H1 (cell line): ENCODE results near the gene KCNJ18. TPM values are rescaled to one million over a fixed set of nuclear protein-coding genes. Genes with fewer than 3 reads are reported as not detected.
"Not testable (repeated sequence)": the region's sequence is repeated elsewhere in the genome, so short reads cannot be mapped to it uniquely, and the experiment has no call there.

Experiments used
- CTCF ChIA-PET: fragments of 300-600 bp; sonication (Branson Sonifier 250); formaldehyde crosslinking; loops from one replicate; lab custom pipeline; 2021; ENCODE audit not compliant: partially characterized antibody; lab: Charles Lee
- POLR2A ChIA-PET: fragments of 300-600 bp; sonication (Branson Sonifier 250); formaldehyde crosslinking; loops from one replicate; lab custom pipeline; 2021; ENCODE audit warnings: inconsistent platforms; ENCODE audit not compliant: partially characterized antibody; lab: Charles Lee
- DNase-seq, 2 experiments: peaks; one replicate each; pipeline versions ENCODE4 v3.0.0 to v3.0.0-alpha.2; 2010 to 2022; ENCODE audit warnings: low spot score in 2 of 2, low read depth in 1 of 2, mixed read lengths in 1 of 2
- FAIRE-seq: peaks from 2 replicates; lab custom pipeline; 2011; peaks lifted over from hg19 to GRCh38; lab: Jason Lieb, UNC
- H2AFZ ChIP-seq: 2 replicates; pipeline ENCODE4 v1.8.1; 2012; ENCODE audit warnings: low read length, inconsistent platforms
- H2AK5ac ChIP-seq: 2 replicates; pipeline ENCODE4 v1.6.1; 2013; ENCODE audit warnings: low read depth, low read length
- H2BK120ac ChIP-seq: replicated peaks from 2 replicates; pipeline ENCODE3; 2013; ENCODE audit warnings: low read depth, low read length, inconsistent platforms
- H2BK12ac ChIP-seq: 2 replicates; pipeline ENCODE4 v1.6.1; 2013; ENCODE audit warnings: low read depth, low read length
- H2BK15ac ChIP-seq: 2 replicates; pipeline ENCODE4 v1.6.1; 2013; ENCODE audit warnings: low read length
- H2BK20ac ChIP-seq: 2 replicates; pipeline ENCODE4 v1.6.1; 2013; ENCODE audit warnings: low read length
- H2BK5ac ChIP-seq: 2 replicates; pipeline ENCODE4 v1.6.1; 2013; ENCODE audit warnings: low read depth, low read length
- H3K14ac ChIP-seq: 2 replicates; pipeline ENCODE4 v1.6.1; 2013; ENCODE audit warnings: inconsistent platforms; ENCODE audit not compliant: insufficient read length
- H3K18ac ChIP-seq: 2 replicates; pipeline ENCODE4 v1.6.1; 2013; ENCODE audit warnings: low read length; ENCODE audit errors: extremely low read depth
- H3K23ac ChIP-seq: 2 replicates; pipeline ENCODE4 v1.6.1; 2013; ENCODE audit warnings: inconsistent platforms; ENCODE audit not compliant: insufficient read length
- H3K23me2 ChIP-seq: 2 replicates; pipeline ENCODE4 v1.6.1; 2013; ENCODE audit warnings: low read depth, low read length
- H3K27ac ChIP-seq: 2 replicates; pipeline ENCODE4 v1.6.1; 2011; ENCODE audit warnings: low read depth, low read length, inconsistent platforms
- H3K27me3 ChIP-seq, 4 experiments: replicated peaks in 1 of 4; 1 replicate in 1 of 4; 2 replicates in 3 of 4; pipeline versions ENCODE4 v1.6.1 to v1.8.1; 2011 to 2013; ENCODE audit warnings: low read length in 3 of 4, mild to moderate bottlenecking in 3 of 4, inconsistent platforms in 2 of 4, mixed read lengths in 2 of 4, moderate library complexity in 1 of 4; ENCODE audit not compliant: control insufficient read depth in 3 of 4, insufficient read depth in 3 of 4; ENCODE audit errors: extremely low read depth in 1 of 4
- H3K36me3 ChIP-seq, 4 experiments: 2 replicates each; pipeline versions ENCODE4 v1.6.1 to v1.8.1; 2011 to 2013; ENCODE audit warnings: mild to moderate bottlenecking in 4 of 4, low read length in 3 of 4, moderate library complexity in 2 of 4, control low read depth in 1 of 4, inconsistent platforms in 1 of 4; ENCODE audit not compliant: insufficient read depth in 4 of 4, control insufficient read depth in 2 of 4
- H3K4ac ChIP-seq: replicated peaks from 2 replicates; pipeline ENCODE3; 2013; ENCODE audit warnings: low read length, low read depth, mixed read lengths, inconsistent platforms; ENCODE audit not compliant: insufficient read length
- H3K4me1 ChIP-seq, 4 experiments: replicated peaks in 1 of 4; 1 replicate in 1 of 4; 2 replicates in 3 of 4; pipeline versions ENCODE4 v1.6.1 to v1.8.1; 2011 to 2013; ENCODE audit warnings: low read length in 3 of 4, inconsistent platforms in 2 of 4, mixed read lengths in 1 of 4; ENCODE audit not compliant: insufficient read depth in 4 of 4, control insufficient read depth in 3 of 4
- H3K4me2 ChIP-seq, 2 experiments: 2 replicates each; pipeline versions ENCODE4 v1.6.1 to v1.8.1; 2011 to 2013; ENCODE audit warnings: low read depth in 2 of 2, low read length in 2 of 2, control low read depth in 1 of 2, inconsistent platforms in 1 of 2, mild to moderate bottlenecking in 1 of 2; ENCODE audit not compliant: insufficient read depth in 1 of 2
- H3K4me3 ChIP-seq, 4 experiments: fragments of 200-600, 300-600 bp in 1 of 4; sonication (generic), shearing (Covaris generic), sonication (Bioruptor Twin) in 1 of 4; 2 replicates each; pipeline versions ENCODE4 v1.5.1 to v1.8.1; 2011 to 2016; ENCODE audit warnings: low read length in 4 of 4, low read depth in 3 of 4, control low read depth in 2 of 4, inconsistent platforms in 2 of 4, mild to moderate bottlenecking in 2 of 4, mixed read lengths in 1 of 4, moderate library complexity in 1 of 4; ENCODE audit not compliant: insufficient read depth in 2 of 4; ENCODE audit errors: extremely low read depth in 1 of 4
- H3K56ac ChIP-seq: replicated peaks from 2 replicates; pipeline ENCODE3; 2013; ENCODE audit warnings: low read depth, mild to moderate bottlenecking, mixed read lengths, low read length, inconsistent platforms; ENCODE audit not compliant: insufficient read length
- H3K79me1 ChIP-seq: 2 replicates; pipeline ENCODE4 v1.6.1; 2013; ENCODE audit warnings: low read depth, low read length, control low read depth
- H3K79me2 ChIP-seq, 2 experiments: 2 replicates each; pipeline versions ENCODE4 v1.6.1 to v1.8.1; 2012 to 2013; ENCODE audit warnings: low read length in 2 of 2, mild to moderate bottlenecking in 2 of 2, inconsistent platforms in 1 of 2; ENCODE audit not compliant: insufficient read depth in 2 of 2, control insufficient read depth in 1 of 2
- H3K9ac ChIP-seq, 4 experiments: replicated peaks in 1 of 4; 1 replicate in 1 of 4; 2 replicates in 3 of 4; pipeline versions ENCODE4 v1.6.1 to v1.8.1; 2011 to 2013; ENCODE audit warnings: low read depth in 3 of 4, low read length in 3 of 4, control low read depth in 2 of 4, mild to moderate bottlenecking in 2 of 4, moderate library complexity in 2 of 4, inconsistent platforms in 1 of 4; ENCODE audit errors: extremely low read depth in 1 of 4
- H3K9me3 ChIP-seq, 2 experiments: 2 replicates each; pipeline versions ENCODE4 v1.6.1 to v1.8.1; 2012 to 2013; ENCODE audit warnings: mild to moderate bottlenecking in 2 of 2, moderate library complexity in 2 of 2, control low read depth in 1 of 2, inconsistent platforms in 1 of 2, low read depth in 1 of 2, low read length in 1 of 2, mixed read lengths in 1 of 2; ENCODE audit not compliant: insufficient read depth in 2 of 2
- H4K20me1 ChIP-seq, 2 experiments: replicated peaks in 1 of 2; 2 replicates each; pipeline versions ENCODE3 to v1.8.1; 2011 to 2013; ENCODE audit warnings: inconsistent platforms in 2 of 2, low read length in 2 of 2, mild to moderate bottlenecking in 1 of 2; ENCODE audit not compliant: insufficient read depth in 2 of 2, control insufficient read depth in 1 of 2
- H4K5ac ChIP-seq: 2 replicates; pipeline ENCODE4 v1.6.1; 2013; ENCODE audit warnings: low read length, low read depth, mixed read lengths, inconsistent platforms; ENCODE audit not compliant: insufficient read length
- H4K8ac ChIP-seq: 2 replicates; pipeline ENCODE4 v1.8.0; 2013; ENCODE audit warnings: mild to moderate bottlenecking, moderate library complexity, low read length, inconsistent platforms; ENCODE audit not compliant: insufficient read depth; ENCODE audit errors: extremely low read depth
- H4K91ac ChIP-seq: replicated peaks from 2 replicates; pipeline ENCODE3; 2013; ENCODE audit warnings: low read length, mixed read lengths, inconsistent platforms; ENCODE audit not compliant: insufficient read length
- WGBS, 2 experiments: shearing (Covaris generic) in 1 of 2; methylation state at CpG; one replicate each; pipeline versions ENCODE4 v1.1.6 to v1.1.7; 2013 to 2015; ENCODE audit warnings: low lambda C conversion rate in 2 of 2, mixed read lengths in 2 of 2, inconsistent platforms in 1 of 2, low coverage in 1 of 2, missing lambda C conversion rate in 1 of 2; ENCODE audit not compliant: insufficient replicate concordance in 2 of 2, insufficient coverage in 1 of 2, insufficient read length in 1 of 2; ENCODE audit errors: extremely low coverage in 1 of 2, missing lambda C conversion rate in 1 of 2; 5-methylcytosine and 5-hydroxymethylcytosine counted together
- polyA plus RNA-seq, 7 experiments: library from polyadenylated mRNA; depleted of rRNA in 3 of 7; stranded (reverse) in 5 of 7; unstranded in 2 of 7; fragments of >200 nt in 5 of 7; fragments of 200-250 nt in 2 of 7; gene quantifications; 1 replicate in 5 of 7; 2 replicates in 1 of 7; 4 replicates in 1 of 7; pipeline versions ENCODE4 v1.2.1 to v1.2.3, GENCODE V29; 2011 to 2013; ENCODE audit warnings: missing spikeins in 2 of 7, mixed read lengths in 2 of 7
- total RNA-seq: library from RNA; stranded (reverse); fragmentation: NEBNext Ultra II Directional; extraction: Animal tissue kit (Norgen Biotek cat#: 25700); gene quantifications from 2 replicates; pipeline ENCODE4 v1.2.1, GENCODE V29; 2021

Gene KCNJ18
- total and polyA plus RNA-seq, 2 of the 8 experiments (the other 6 are each of a cell fraction or from before 2014, with no cell fraction given): not detected

GRCh38 chr17:21719511-21720226 lies 27.3 kb downstream of the KCNJ18 start:
- H3K79me2 ChIP-seq, H3K36me3 ChIP-seq, H4K20me1 ChIP-seq, H2BK15ac ChIP-seq, H2BK12ac ChIP-seq, H2BK5ac ChIP-seq, H3K27ac ChIP-seq, H3K79me1 ChIP-seq, H3K23me2 ChIP-seq, H3K4ac ChIP-seq, H3K27me3 ChIP-seq, DNase-seq, H3K23ac ChIP-seq, CTCF ChIA-PET, H2AFZ ChIP-seq, H3K56ac ChIP-seq, H3K4me1 ChIP-seq, H2AK5ac ChIP-seq, H4K5ac ChIP-seq, H4K8ac ChIP-seq, POLR2A ChIA-PET, H3K4me3 ChIP-seq, FAIRE-seq, H4K91ac ChIP-seq, H3K9ac ChIP-seq, H3K4me2 ChIP-seq, H2BK20ac ChIP-seq, H2BK120ac ChIP-seq, H3K14ac ChIP-seq, H3K18ac ChIP-seq: not testable (repeated sequence)
- peaks cover 8 to 61% of the 10 kb centered on the region in 2 experiments; a peak in 2 of 4 replicates for H3K9me3 ChIP-seq
- WGBS, 2 experiments: 68% methylated on average over 10 of the region's 12 CpGs; no CpG with 5 or more reads in 1 of the 2 experiments

- H4K5ac ChIP-seq, H2AK5ac ChIP-seq, H3K56ac ChIP-seq, H3K14ac ChIP-seq, H3K36me3 ChIP-seq, H3K4ac ChIP-seq, H3K79me2 ChIP-seq, H2BK15ac ChIP-seq, H3K18ac ChIP-seq, H3K27ac ChIP-seq, H2BK5ac ChIP-seq, FAIRE-seq, CTCF ChIA-PET, DNase-seq, H4K91ac ChIP-seq, H2AFZ ChIP-seq, H2BK20ac ChIP-seq, H2BK12ac ChIP-seq, H3K23ac ChIP-seq, POLR2A ChIA-PET, H2BK120ac ChIP-seq, H4K8ac ChIP-seq, H3K4me1 ChIP-seq, H3K23me2 ChIP-seq, H3K4me2 ChIP-seq, H3K27me3 ChIP-seq, H3K79me1 ChIP-seq, H3K9ac ChIP-seq, H4K20me1 ChIP-seq, H3K4me3 ChIP-seq: not testable (repeated sequence)
- 74% methylated on average over 8 of the region's 8 CpGs; no CpG with 5 or more reads in 1 of the 2 experiments for WGBS, 2 experiments
- H3K9me3 ChIP-seq: peaks cover 8 to 58% of the 10 kb centered on the region in 2 experiments; a peak in 2 of 4 replicates
Measured at GRCh38 chr17:21720566-21720965, 28.2 kb downstream of the KCNJ18 start.
